Measurements from ENCODE around the gene UBIAD1. TPM values are rescaled to one million over a fixed set of nuclear protein-coding genes. Genes with fewer than 3 reads are reported as not detected.

UBIAD1 gene
- total RNA-seq, 1 donor from 2014 or later = 22.0 TPM

DNA sequence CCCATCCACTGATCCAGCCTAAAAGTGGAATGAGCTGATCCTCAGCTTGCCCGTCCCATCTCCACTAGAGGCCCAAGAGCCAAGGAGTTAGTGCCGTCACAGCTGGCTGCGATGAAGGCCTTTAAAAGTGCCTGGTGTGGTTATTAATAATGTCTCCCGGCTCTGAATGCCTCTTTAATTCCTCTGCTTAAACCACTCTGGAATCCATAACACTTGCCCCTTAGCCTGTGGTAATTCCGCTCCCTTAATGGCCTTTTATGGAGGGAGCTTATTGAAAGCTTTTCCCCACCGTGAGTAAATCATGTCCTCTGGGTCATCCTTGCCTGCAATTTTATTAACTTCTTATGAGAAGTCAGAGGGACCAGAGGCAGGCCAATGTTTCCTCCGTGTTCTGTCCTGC, 55.4 kb downstream of the UBIAD1 start:
- Mint-ChIP-seq H3K27ac (ENCODE audit: unreplicated experiment) (no peak overlapping the region), H3K4me1 (peaks cover 21% of the 10 kb centered on the region), H3K4me3 (no peak overlapping the region), H3K36me3 (ENCODE audit: low read depth) (no peaks in the 10 kb centered on the region), H3K27me3 (ENCODE audit: low read depth) (no peaks in the 10 kb centered on the region), H3K9me3 (no peaks in the 10 kb centered on the region)
- TF ChIP-seq CTCF (conservative IDR thresholded peaks at IDR 0.05) = no peak
- no peak for DNase-seq (ENCODE audit: low read depth, low spot score)

GRCh38 chr1:11330411-11330810, 57.4 kb downstream of the UBIAD1 start:
- Mint-ChIP-seq H3K27ac (ENCODE audit: unreplicated experiment) (no peak overlapping the region), H3K27me3 (ENCODE audit: low read depth) (no peaks in the 10 kb centered on the region), H3K4me3 (no peak overlapping the region), H3K9me3 (no peaks in the 10 kb centered on the region), H3K36me3 (ENCODE audit: low read depth) (no peaks in the 10 kb centered on the region), H3K4me1 (peaks cover 12% of the 10 kb centered on the region)
- TF ChIP-seq CTCF (conservative IDR thresholded peaks at IDR 0.05) = no peak
- no peak for DNase-seq (ENCODE audit: low read depth, low spot score)

GRCh38 chr1:11331036-11331944, 58.3 kb downstream of the UBIAD1 start:
- Mint-ChIP-seq H3K36me3 (ENCODE audit: low read depth) (no peaks in the 10 kb centered on the region), H3K4me3 (no peak overlapping the region), H3K4me1 (peaks cover 16% of the 10 kb centered on the region), H3K9me3 (no peaks in the 10 kb centered on the region), H3K27me3 (ENCODE audit: low read depth) (no peaks in the 10 kb centered on the region), H3K27ac (ENCODE audit: unreplicated experiment) (no peak overlapping the region)
- no peak for DNase-seq (ENCODE audit: low read depth, low spot score)
- TF ChIP-seq CTCF (conservative IDR thresholded peaks at IDR 0.05) = no peak

DNA sequence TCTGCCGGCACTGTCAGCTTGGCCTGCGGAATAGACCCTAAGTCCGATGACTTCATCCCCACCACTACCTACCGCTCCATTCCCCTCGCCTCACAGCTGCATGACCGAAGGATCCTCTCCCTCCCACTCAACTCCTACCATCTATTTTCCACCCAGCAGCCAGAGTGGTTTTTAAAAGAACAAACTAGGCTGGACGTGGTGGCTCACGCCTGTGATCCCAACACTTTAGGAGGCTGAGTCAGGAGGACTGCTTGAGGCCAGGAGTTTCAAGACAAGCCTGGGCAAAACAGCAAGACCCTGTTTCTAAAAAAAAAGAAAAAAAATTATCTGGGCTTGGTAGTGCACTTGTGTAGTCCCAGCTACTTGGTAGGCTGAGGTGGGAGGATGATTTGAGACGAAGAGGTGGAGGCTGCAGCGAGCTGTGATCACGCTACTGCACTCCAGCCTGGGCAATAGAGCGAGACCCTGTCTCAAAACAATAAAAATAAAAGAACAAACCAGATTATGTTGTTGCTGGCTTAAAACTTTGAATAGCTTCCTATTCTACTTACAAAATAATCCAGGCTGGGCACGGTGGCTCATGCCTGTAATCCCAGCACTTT, 59.0 kb downstream of the UBIAD1 start:
- no peaks in the 10 kb centered on the region for H3K36me3 Mint-ChIP-seq (ENCODE audit: low read depth)

GRCh38 chr1:11333631-11334030, 60.6 kb downstream of the UBIAD1 start:
- no peak overlapping the region for H3K4me3 Mint-ChIP-seq
- no peak for DNase-seq (ENCODE audit: low read depth, low spot score)
- H3K4me1 Mint-ChIP-seq = peaks cover 26% of the 10 kb centered on the region
- no peaks in the 10 kb centered on the region for H3K9me3 Mint-ChIP-seq
- H3K36me3 Mint-ChIP-seq (ENCODE audit: low read depth) = no peaks in the 10 kb centered on the region
- no peak overlapping the region for H3K27ac Mint-ChIP-seq (ENCODE audit: unreplicated experiment)
- peaks cover 5% of the 10 kb centered on the region for H3K27me3 Mint-ChIP-seq (ENCODE audit: low read depth)
- TF ChIP-seq CTCF (conservative IDR thresholded peaks at IDR 0.05) = no peak

More for the DNA sequence above, 59.0 kb downstream of the UBIAD1 start:
- no peak for TF ChIP-seq CTCF (conservative IDR thresholded peaks at IDR 0.05)
- no peak overlapping the region for H3K4me3 Mint-ChIP-seq
- peaks cover 19% of the 10 kb centered on the region for H3K4me1 Mint-ChIP-seq
- H3K27ac Mint-ChIP-seq (ENCODE audit: unreplicated experiment) = no peak overlapping the region
- no peaks in the 10 kb centered on the region for H3K27me3 Mint-ChIP-seq (ENCODE audit: low read depth)
- no peak for DNase-seq (ENCODE audit: low read depth, low spot score)
- no peaks in the 10 kb centered on the region for H3K9me3 Mint-ChIP-seq
